Prostate gland (tissue), 2 donors: Measurements from ENCODE around the gene RAP1GAP.

Experiments used
- POLR2A ChIP-seq: fragments of 450-650 bp; IDR thresholded peaks from one replicate; pipeline ENCODE4 v1.6.1; 2016; ENCODE audit warnings: antibody characterized with exemption, mild to moderate bottlenecking
- TF ChIP-seq, protein P1 (sequence below), 4 experiments: fragments of 200-600 bp in 2 of 4; fragments of 450-650 bp in 2 of 4; sonication (generic) in 2 of 4; IDR thresholded peaks; 1 replicate in 3 of 4; 2 replicates in 1 of 4; pipeline ENCODE4 v1.5.1; 2016 to 2019; ENCODE audit warnings: antibody characterized with exemption in 4 of 4, mild to moderate bottlenecking in 2 of 4, moderate library complexity in 2 of 4

- TF ChIP-seq, protein P1, sequence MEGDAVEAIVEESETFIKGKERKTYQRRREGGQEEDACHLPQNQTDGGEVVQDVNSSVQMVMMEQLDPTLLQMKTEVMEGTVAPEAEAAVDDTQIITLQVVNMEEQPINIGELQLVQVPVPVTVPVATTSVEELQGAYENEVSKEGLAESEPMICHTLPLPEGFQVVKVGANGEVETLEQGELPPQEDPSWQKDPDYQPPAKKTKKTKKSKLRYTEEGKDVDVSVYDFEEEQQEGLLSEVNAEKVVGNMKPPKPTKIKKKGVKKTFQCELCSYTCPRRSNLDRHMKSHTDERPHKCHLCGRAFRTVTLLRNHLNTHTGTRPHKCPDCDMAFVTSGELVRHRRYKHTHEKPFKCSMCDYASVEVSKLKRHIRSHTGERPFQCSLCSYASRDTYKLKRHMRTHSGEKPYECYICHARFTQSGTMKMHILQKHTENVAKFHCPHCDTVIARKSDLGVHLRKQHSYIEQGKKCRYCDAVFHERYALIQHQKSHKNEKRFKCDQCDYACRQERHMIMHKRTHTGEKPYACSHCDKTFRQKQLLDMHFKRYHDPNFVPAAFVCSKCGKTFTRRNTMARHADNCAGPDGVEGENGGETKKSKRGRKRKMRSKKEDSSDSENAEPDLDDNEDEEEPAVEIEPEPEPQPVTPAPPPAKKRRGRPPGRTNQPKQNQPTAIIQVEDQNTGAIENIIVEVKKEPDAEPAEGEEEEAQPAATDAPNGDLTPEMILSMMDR (IDR thresholded peaks at IDR 0.05): no peak
- no peak for TF ChIP-seq POLR2A
Observed at GRCh38 chr1:21653744-21654100, 15.4 kb downstream of the RAP1GAP start.
